ENCODE measurements around the gene ENPP4. TPM values are rescaled to one million over a fixed set of nuclear protein-coding genes. Genes with fewer than 3 reads are reported as not detected.

ENPP4 gene
- total and polyA plus RNA-seq, 11 donors, result 8.0 to 39.6 (median 20.6) TPM

GRCh38 chr6:46184114-46184513 lies 54.3 kb downstream of the ENPP4 start:
- intact Hi-C loops (cut with DNase I), result loop anchor here in 1 of 10 donors (10.0 kb wide), 1 partner anchor 909 kb away; no protein-coding TSS in a partner anchor
- Histone ChIP-seq H3K9me3 (no peaks in the 10 kb centered on the region), H3K27ac (no peak overlapping the region), H3K4me3 (no peak overlapping the region), H3K27me3 (no peaks in the 10 kb centered on the region), H3K4me1 (peaks cover 0 to 8% (median 4%) of the 10 kb centered on the region in 12 donors), H3K36me3 (no peaks in the 10 kb centered on the region)
- WGBS, 4 donors, result 46 to 56% (median 51%) methylated on average over 4 of the region's 4 CpGs
- DNase-seq (no peak), ATAC-seq (no peak)
- no peak for TF ChIP-seq POLR2A (IDR thresholded peaks at IDR 0.05)
- peak in 1 of 12 donors; percentile 10 for TF ChIP-seq CTCF (IDR thresholded peaks at IDR 0.05)

GRCh38 chr6:46186583-46186982 lies 56.8 kb downstream of the ENPP4 start:
- WGBS, 4 donors, result 89 to 94% (median 91%) methylated on average over 1 of the region's 1 CpG
- ATAC-seq (no peak), DNase-seq (no peak)
- no peak overlapping the region for H3K4me3 ChIP-seq
- no peaks in the 10 kb centered on the region for H3K9me3 ChIP-seq
- no peaks in the 10 kb centered on the region for H3K36me3 ChIP-seq
- intact Hi-C loops (cut with DNase I), result loop anchor here in 1 of 10 donors (10.0 kb wide), 1 partner anchor 912 kb away; no protein-coding TSS in a partner anchor
- H3K4me1 ChIP-seq, result peaks cover 0 to 13% (median 4%) of the 10 kb centered on the region in 12 donors
- H3K27ac ChIP-seq, result no peak overlapping the region
- H3K27me3 ChIP-seq, result no peaks in the 10 kb centered on the region
- TF ChIP-seq POLR2A (IDR thresholded peaks at IDR 0.05) (no peak), CTCF (IDR thresholded peaks at IDR 0.05) (no peak)

- no peak for ATAC-seq
- 90 to 94% (median 93%) methylated on average over 4 of the region's 4 CpGs for WGBS, 4 donors
- DNase-seq, result no peak
- intact Hi-C loops (cut with DNase I), result loop anchor here in 1 of 10 donors (10.0 kb wide), 1 partner anchor 915 kb away; no protein-coding TSS in a partner anchor
- Histone ChIP-seq H3K27ac (no peak overlapping the region), H3K4me1 (peaks cover 0 to 5% (median 0%) of the 10 kb centered on the region in 12 donors), H3K9me3 (no peaks in the 10 kb centered on the region), H3K27me3 (no peaks in the 10 kb centered on the region), H3K4me3 (no peak overlapping the region), H3K36me3 (no peaks in the 10 kb centered on the region)
- TF ChIP-seq POLR2A (IDR thresholded peaks at IDR 0.05), result no peak
- no peak for TF ChIP-seq CTCF (IDR thresholded peaks at IDR 0.05)
Measured at GRCh38 chr6:46189726-46190125, 59.9 kb downstream of the ENPP4 start.

GRCh38 chr6:46190889-46191288 lies 61.1 kb downstream of the ENPP4 start:
- H3K4me3 ChIP-seq, result no peak overlapping the region
- H3K36me3 ChIP-seq, result no peaks in the 10 kb centered on the region
- H3K9me3 ChIP-seq, result no peaks in the 10 kb centered on the region
- peak; percentile 94 to 96 (median 95) for ATAC-seq
- peaks cover 0 to 5% (median 0%) of the 10 kb centered on the region in 12 donors for H3K4me1 ChIP-seq
- peak overlapping the region in 9 of 12 donors; percentile 4 to 73 (median 52) for H3K27ac ChIP-seq
- TF ChIP-seq POLR2A (IDR thresholded peaks at IDR 0.05) (no peak), CTCF (IDR thresholded peaks at IDR 0.05) (no peak)
- 53 to 62% (median 57%) methylated on average over 4 of the region's 4 CpGs for WGBS, 4 donors
- no peaks in the 10 kb centered on the region for H3K27me3 ChIP-seq
- intact Hi-C loops (cut with DNase I), result no loop called here
- DNase-seq, result peak in 4 of 5 donors; percentile 15 to 52 (median 32)
